NOMO-1 (cell line): ENCODE measurements around the gene SIPA1L3.
"Not testable (repeated sequence)": the region's sequence is repeated elsewhere in the genome, so short reads cannot be mapped to it uniquely, and the experiment has no call there.

ENCODE experiments used
- DNase-seq, 2 experiments: peaks; one replicate each; lab custom pipeline; 2025; ENCODE audit not compliant: unreplicated experiment in 2 of 2; lab: John Stamatoyannopoulos, UW

The SIPA1L3 gene

DNA sequence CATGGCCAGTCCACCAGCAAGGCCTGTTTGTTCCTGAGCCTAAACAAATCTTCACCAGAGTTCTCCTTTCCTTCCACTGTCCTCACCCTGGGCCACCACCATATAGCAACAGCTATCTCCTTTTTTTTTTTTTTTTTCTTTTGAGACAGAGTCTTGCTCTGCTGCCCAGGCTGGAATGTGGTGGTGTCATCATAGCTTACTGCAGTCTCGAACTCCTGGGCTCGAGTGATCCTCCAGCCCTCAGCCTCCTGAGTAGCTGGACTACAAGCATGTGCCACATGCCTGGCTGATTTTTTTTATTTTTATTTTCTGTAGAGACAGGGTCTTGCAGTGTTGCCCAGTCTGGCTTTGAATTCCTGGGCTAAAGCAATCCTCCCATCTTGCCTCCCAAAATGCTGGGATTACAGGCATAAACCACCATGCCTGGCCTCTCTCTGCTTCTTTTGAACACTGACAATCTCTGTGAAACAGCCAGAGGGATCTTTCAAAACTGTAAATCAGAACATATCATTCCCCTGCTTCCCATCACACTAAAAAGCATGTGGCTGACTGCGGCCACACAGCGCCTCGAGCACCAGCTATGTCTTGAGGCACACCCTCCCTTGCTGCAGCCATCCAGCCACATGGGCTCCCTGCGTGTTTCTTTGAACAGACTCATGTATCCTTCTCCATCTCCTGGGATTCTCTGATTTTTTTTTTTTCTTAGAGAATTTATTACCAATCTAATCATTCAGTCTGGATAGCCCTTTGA is 110.6 kb downstream of the SIPA1L3 start:
- no peak for DNase-seq

DNA sequence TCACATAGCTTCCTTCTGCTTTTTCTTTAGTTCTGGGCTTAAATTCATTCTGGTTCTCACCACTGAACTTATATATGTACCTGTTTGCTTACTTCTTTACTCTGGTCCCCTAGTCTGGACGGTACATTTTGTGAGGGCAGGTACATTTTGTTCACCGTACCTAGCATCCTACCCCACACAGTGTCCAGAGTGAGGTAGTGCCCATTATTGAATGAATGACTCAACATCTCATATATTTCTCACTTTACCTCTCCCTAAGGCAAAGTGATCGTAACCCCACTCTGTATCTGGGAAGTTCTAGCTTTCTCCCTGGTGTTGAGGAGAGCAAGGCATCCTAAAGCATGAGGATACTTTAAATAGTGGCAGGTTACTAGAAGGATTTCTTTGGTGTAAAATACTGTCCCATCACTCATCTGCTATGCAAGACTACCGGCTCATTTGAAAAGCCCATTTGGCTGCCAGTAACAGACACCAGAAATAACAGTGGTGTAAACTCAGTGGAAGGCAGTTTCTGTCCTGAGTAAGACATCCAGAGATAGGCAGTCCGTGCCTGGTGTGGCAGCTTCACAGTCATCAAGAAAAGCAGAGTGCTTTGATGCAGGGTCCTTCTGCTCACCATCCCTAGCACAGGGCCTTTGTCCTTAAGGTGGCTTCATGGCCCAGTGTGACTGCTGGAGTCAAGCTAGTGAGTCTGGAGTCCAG is 111.8 kb downstream of the SIPA1L3 start:
- no peak for DNase-seq

DNA sequence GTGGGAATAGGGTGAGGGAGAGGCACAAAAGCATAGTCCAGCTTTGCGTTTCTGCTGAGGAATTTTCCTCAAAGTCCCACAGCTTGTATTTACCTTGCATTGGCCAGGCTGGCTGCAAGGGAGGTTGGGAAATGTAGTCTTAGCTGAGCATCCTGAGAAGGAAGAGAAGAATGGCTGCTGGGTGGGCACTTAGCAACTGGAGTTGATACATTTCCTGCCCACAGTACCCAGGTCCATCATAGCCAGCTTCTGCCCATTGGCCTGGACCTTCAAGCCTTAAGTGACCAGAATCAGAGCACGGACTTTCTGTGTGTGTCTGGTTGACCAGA is 112.4 kb downstream of the SIPA1L3 start:
- DNase-seq = no peak

DNA sequence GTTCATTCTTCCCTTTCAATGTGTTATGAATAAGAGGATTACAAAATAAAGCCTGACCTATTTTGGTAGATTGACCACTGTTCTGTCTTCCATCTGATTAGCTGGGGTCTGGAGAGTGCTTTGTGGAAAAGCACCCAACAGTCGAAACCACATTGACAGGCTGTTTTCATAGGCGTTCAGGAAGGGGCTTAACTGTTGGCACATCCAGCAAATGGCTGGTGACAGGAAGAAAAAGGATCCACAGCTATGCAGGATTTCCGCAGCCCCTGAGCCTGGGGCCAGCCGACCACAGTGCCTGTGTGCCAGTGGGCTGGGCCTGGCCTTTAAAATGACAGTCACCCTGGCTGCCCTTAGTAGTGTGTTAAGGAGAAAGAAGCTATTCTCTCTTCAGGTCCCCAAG is 113.3 kb downstream of the SIPA1L3 start:
- no peak for DNase-seq

DNA sequence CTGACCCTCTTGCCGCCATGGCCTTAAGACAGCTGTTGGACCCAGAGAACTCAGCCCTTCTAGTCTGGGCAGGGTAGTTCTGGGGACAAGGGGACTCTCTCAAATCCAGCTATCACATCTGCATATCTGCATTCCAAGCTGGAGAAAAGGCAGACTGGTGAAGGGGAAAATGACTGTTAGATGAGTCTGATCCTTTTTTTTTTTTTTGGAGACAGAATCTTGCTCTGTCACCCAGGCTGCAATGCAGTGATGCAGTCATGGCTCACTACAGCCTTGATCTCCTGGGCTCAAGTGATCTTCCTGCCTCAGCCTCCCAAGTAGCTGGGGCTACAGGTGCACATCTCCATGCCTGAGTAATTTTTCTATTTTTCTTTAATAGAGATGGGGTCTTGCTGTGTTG is 114.3 kb downstream of the SIPA1L3 start:
- DNase-seq = no peak

DNA sequence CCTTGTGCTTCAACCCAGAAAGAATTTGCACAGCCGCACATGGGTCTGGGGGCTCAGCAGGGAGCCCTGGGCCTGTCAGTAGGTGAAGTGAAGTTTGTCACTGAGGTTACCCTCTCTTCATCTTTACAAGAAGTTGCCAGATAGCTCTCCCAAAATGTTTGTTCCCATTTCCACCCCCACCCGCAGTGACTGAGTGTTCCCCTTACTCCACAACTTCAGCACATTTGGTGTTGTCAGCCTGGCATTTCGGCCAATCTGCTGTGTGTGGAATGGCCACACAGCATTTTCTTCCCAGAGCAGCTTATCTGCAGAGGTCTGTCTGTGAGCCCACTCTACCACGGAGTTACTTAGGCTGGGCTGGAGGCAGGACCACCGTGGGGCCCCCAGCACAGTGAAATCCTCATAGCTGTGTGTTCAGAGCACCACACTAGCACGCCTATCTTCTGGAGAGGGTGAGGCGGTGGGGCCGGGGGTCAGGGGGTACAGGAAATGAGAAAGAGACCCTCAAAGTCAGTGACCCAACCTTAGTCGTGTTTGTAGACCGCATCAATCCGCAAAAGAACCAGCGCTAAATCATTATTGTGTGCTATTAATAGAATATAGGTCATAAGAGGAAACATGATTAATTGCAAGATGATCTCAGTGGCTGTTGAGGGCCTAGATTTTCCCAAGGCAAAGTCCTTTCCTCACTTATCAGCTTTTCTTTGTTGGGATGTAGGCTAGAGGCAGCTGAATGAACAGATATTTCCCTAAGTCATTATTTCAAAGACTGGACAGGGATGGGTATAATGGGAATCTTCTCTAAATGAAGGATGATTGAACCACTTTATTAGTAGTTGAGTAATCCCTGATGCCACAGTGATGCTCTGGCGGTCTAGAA is 116.0 kb downstream of the SIPA1L3 start:
- no peak for DNase-seq

DNA sequence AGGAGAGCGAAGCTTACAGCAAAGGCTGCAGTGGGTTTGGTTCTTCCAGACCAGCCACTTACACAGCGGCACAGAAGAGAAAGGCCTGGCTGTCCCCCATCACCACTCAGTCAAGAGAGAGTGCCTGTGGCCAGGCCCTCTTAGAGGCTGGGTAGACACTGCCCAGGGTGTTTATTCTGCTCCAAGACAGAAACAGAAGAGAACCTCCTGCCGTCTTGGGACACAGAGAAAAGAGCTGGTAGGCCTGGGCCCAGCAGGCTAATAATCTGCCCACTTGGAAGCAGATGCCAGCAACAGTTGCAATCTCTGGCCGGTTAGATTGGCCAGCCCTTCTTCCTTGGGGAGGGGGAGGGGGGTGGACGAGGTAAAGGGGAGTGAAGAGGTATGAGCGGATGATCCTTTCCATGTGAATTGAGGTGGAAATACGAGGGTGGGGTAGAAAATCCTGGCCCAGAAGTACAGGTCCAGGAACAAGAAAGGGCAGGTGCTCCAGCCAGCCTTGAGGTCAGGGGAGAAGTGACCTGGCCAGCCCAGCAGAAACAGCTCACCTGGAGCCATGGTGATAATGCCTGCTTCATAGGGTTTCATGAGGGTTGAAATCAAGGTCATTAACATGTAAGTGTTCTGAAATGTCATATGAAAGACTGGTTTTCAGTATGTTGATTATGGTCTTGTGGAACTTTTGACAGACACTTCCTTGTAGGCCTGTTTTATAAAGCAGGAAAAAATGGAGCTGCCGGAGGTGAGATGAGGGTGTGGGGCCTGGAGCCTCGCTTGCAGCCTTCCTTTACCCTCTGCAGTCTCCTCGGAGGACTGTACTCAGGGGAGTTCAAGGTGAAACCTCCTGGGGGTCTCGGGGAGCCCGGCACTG is 116.9 kb downstream of the SIPA1L3 start:
- DNase-seq = no peak

DNA sequence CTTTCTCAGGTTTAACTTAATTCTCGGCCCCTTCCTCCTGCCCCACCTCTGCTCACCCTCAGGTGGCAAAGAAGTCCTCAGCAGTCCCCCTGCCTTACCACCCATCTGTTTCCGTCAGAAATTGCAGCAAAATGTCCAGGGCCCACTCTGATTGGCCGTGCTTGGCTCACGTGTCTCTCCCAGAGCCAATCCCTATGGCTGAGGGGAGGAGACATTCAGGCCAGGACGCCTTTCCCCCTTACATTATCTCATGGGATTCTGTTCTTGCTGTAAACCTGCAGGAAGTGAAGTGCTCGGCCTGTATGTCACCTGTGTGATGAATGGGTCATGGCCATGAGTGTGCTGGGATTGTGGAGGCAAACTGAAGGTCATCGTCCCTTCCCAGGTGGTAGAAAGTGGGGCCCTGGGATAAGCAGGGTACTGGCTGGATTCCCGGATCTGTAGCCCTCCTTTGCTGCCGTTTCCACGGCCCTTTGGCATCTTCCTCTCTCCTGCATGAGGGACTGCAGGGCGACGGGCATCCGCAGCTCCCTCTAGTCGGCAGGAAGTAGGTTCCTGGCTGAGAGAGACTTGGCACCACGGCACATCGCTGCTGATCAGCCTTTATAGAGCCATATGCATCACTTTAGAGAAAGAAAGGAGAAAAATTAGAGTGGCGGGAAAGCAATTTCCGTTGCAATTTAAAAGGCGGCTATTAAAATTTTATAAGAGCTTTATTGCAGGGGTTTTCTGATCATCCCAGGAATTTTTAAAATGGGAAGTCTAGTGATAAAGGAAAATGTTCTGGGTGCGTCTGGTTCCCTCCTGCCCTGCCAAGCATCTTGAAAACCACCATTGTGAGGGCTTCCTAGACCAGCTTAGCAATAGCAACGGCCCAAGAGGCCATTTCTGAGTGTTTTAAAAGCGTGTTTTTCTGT is 118.2 kb downstream of the SIPA1L3 start:
- no peak for DNase-seq

DNA sequence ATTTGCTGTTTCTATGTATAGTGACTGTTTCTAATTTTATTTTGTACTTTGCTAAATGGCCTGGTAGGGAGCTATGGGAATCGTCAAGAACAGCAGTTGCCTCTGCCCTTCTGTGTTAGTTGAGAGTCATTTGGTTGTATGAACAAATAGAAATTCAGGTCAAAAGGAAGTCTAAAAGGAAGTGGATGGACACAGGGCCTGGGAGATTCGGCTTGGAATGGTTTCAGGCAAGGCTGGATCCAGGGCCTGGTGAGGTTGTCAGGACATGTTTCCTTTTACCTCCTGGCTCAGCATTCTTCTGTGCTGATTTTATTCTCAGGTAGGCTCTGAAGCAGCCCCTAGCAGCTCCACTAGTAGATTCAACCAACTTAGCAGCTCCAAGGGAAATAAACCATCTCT is 118.9 kb downstream of the SIPA1L3 start:
- DNase-seq = no peak

DNA sequence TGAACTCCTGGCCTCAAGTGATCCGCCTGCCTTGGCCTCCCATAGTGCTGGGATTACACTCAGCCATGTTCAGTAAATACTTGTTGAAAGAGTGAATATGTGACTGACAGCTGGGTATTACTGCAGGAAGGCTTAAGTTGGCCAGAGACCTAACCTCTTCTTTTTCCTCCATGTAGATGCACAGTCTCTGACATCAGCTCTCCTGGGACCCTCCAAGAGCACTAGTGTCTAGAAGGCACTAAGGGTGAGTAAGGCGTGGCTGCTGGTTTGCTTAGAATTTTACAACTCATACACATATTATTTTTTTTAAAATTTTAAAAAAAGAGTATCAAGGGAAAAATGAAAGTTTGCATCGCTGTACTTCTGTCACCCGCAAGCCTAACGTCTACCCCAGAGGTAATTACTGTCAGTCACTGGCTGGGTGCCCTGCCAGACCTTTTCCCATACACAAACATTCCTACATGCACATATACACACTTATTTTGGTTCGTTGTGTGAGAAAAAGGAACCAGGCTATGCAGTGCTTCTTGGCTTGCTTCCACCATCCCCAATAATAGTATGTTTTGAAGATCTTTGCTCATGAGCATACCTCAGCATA is 122.0 kb downstream of the SIPA1L3 start:
- DNase-seq = no peak

DNA sequence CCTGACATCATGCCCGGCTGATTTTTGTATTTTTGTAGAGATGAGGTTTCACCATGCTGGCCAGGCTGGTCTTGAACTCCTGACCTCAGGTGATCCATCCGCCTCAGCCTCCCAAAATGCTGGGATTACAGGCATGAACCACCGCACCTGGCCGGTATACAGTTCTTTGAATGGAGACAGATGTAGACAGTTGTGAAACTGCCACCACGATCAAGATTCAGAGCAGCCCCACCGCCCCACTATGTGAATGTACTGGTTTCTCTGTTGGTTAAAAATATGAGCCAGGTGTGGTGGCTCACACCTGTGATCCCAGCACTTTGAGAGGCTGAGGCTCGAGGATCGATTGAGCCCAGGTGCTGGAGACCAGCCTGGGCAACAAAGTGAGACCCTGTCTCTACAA is 123.0 kb downstream of the SIPA1L3 start:
- not testable (repeated sequence) for DNase-seq

DNA sequence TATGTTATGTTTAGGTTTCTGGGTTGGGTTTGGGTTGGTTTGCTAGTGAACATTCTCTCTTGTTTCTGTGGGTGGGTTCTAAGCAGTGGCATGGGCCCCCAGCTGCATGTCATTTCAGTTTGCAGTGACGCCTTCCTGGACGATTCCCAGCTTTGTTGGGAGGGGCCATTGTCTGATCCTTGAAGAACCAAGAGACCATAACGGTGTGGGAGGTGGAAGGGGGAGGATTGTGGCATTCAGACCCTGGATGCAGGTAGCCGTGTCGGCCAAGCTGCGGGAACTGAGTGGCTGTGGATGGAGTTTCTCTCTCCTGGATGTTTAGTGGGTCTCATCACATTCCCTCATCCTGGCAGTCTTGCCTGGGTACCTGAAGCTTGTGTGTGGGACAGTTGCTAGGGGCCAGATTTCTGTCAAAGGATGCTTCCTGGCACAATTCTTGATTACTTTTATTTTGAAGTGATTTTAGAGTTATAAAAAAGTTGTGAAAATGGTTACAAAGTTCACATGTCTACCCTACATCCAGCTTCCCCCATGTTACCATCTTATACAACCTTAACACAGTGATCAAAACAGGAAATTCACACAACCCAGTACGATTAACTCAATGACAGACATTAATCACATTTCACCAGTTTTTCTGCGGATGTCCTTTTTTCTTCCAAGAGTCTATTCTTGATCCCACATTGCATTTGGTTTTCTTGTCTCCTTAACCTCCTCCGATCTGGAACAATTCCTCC is 123.8 kb downstream of the SIPA1L3 start:
- DNase-seq = no peak

DNA sequence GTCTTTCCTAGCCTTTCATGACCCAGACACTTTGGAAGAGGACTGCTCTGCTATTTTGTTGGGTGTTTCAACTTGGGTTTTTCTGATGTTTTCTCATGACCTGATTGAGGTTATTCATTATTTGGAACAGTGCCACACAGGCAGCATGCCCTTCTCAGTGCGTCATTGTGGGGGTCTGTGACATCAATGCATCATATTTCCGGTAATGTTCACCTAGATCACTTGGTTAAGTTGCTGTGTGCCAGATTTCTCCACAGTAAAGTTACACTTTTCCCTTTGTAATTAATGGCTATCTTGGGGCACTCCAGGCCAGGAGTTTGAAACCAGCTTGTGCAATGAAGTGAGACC is 124.4 kb downstream of the SIPA1L3 start:
- DNase-seq = no peak

DNA sequence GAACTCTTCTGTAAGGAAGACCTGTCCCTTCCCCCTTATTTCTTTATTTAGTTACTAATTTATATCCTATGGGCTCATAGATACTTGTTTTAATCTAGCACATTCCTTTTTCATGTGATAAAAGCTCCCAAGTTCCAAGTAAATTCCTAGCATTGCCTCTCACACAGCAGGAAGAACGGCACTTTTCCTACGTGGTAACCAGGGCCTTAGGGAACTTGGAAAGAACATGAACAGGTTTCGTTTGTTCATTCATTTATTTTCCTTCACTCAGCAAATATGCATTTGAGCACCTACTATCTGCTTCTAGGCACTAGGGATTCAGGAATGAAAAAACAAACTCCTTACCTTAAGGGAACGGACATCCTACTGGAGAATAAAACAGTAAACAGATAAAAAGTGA is 125.1 kb downstream of the SIPA1L3 start:
- no peak for DNase-seq

DNA sequence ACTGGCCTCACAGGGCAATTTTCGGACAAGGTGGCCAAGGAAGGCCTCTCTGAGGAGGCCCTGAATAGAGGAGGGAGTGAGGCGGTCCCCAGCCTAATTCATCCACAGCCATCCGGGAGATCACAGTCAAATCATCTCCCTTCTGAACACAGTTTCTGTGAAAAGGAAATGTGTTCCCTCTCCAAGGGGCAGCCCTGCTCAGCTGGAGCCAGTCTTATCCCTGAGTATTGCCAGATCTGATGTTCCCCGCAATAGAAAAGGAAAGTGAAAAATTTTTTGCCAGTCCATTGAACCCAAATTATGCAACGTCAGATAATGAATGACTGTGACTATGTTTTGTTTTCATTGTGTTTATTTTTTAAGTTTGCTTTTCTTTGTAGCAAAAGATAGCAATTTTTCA is 125.9 kb downstream of the SIPA1L3 start:
- no peak for DNase-seq

DNA sequence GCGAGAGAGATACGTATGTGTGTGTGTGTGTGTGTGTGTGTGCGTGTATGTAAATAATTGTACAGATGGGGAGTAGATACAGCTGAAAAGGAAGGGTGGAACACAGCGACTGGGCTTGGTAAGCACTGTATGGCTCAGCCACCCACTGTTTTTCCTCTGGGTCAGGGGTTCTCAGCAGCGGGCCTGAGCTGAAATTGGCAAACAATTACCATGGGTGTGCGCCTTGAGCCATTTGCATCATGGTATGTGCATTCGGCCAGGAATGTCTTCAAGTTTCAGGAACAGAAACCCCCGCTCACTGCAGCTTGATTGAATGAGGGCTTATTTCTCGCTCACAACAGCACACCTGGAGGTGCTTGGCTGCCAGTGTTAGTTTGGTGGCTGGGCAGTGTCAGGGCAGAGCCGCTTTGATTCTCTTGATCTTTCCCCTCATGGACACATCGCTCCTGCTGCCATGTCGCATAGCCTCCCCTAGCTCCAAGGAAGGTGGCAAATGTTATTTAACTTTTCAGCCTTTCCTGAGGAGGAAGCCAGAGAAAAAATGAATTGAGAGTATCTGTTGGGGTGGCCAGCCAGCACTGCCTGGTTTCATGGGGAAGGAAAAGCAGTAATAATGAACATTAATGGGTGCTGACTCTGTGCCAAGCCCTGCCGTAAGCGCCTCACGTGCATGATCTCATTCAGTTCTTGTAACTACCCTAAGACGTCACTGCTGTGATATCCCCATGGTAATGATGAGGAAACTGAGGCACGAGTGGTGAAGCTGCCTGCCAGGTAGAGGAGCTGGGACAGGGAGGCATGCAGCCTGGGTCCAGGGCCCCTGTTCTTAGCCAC is 126.9 kb downstream of the SIPA1L3 start:
- DNase-seq = peak; percentile 45 to 64

DNA sequence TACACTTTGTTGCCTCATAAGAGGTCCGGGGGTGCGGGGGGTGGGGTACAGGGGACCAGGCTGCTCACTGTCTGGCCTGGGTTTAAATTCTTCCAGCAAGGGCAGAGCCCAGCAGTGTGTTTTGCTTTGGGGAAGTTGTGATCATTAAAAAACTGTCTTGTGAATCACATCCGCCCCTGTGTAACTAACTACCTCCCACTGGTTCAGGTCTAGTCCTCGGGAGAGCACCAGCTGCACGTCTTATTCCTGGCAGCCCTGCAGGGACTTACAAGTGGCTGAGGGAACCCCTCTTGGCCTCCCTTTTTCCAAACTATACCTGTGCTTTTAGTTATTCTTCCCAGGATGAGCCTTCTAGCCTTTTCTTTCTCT is 127.5 kb downstream of the SIPA1L3 start:
- peak; percentile 51 to 83 for DNase-seq
